ENCODE results near the gene RPP40.

GRCh38 chr6:5050009-5050408 is 46.2 kb upstream of the RPP40 start:
- no peak for TF ChIP-seq ZNF207 (IDR thresholded peaks at IDR 0.05; ENCODE audit: borderline replicate concordance)
- TF ChIP-seq SATB2 (CRISPR knock-in tag; IDR thresholded peaks at IDR 0.05): no peak
- TF ChIP-seq, protein P1, sequence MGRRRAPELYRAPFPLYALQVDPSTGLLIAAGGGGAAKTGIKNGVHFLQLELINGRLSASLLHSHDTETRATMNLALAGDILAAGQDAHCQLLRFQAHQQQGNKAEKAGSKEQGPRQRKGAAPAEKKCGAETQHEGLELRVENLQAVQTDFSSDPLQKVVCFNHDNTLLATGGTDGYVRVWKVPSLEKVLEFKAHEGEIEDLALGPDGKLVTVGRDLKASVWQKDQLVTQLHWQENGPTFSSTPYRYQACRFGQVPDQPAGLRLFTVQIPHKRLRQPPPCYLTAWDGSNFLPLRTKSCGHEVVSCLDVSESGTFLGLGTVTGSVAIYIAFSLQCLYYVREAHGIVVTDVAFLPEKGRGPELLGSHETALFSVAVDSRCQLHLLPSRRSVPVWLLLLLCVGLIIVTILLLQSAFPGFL (CRISPR knock-in tag; IDR thresholded peaks at IDR 0.05): no peak
